Central memory CD8-positive, alpha-beta T cell (primary cell): ENCODE results near the gene RECQL5.
A peak's percentile ranks its signal among the peaks of the same experiment; 100 is the strongest.

Experiments used
- ATAC-seq: fragments of 150-1000 bp; cut with Tn5 transposase; replicated peaks from 2 replicates; pipeline ENCODE4 v1.10.0; 2022; ENCODE audit warnings: mild to moderate bottlenecking, moderate FRiP score, moderate number of reproducible peaks; ENCODE audit not compliant: poor library complexity, severe bottlenecking; ENCODE audit errors: extremely low read depth
- DNase-seq, 2 donors: peaks; one replicate each; pipeline ENCODE4 v3.0.0; 2021; ENCODE audit warnings: low spot score in 2 of 2
- H3K27ac Mint-ChIP-seq: one replicate; pipeline ENCODE4 v1.8.0; 2022; ENCODE audit warnings: low read depth, mild to moderate bottlenecking, moderate library complexity, mixed read lengths
- H3K27me3 Mint-ChIP-seq: one replicate; pipeline ENCODE4 v1.8.0; 2022; ENCODE audit warnings: mixed read lengths
- H3K36me3 Mint-ChIP-seq: one replicate; pipeline ENCODE4 v1.8.0; 2022; ENCODE audit warnings: mild to moderate bottlenecking, moderate library complexity, mixed read lengths; ENCODE audit not compliant: insufficient read depth
- H3K4me1 Mint-ChIP-seq: one replicate; pipeline ENCODE4 v1.8.0; 2022; ENCODE audit warnings: mixed read lengths
- H3K4me3 Mint-ChIP-seq: one replicate; pipeline ENCODE4 v1.8.0; 2022; ENCODE audit warnings: mild to moderate bottlenecking, moderate library complexity, mixed read lengths
- H3K9me3 Mint-ChIP-seq: one replicate; pipeline ENCODE4 v1.8.0; 2022; ENCODE audit warnings: mixed read lengths

Gene RECQL5

GRCh38 chr17:75624714-75625345, 42.1 kb downstream of the RECQL5 start:
- no peak for ATAC-seq
- H3K4me1 Mint-ChIP-seq = peaks cover 6% of the 10 kb centered on the region
- H3K9me3 Mint-ChIP-seq = no peaks in the 10 kb centered on the region
- no peaks in the 10 kb centered on the region for H3K27me3 Mint-ChIP-seq
- peaks cover 2% of the 10 kb centered on the region for H3K36me3 Mint-ChIP-seq
- no peak overlapping the region for H3K4me3 Mint-ChIP-seq
- no peak for DNase-seq
- H3K27ac Mint-ChIP-seq = no peak overlapping the region

- peak overlapping the region; percentile 25 for H3K27ac Mint-ChIP-seq
- no peak overlapping the region for H3K4me3 Mint-ChIP-seq
- ATAC-seq (no peak), DNase-seq (no peak)
- H3K36me3 Mint-ChIP-seq = peaks cover 2% of the 10 kb centered on the region
- peaks cover 6% of the 10 kb centered on the region for H3K4me1 Mint-ChIP-seq
- H3K27me3 Mint-ChIP-seq = no peaks in the 10 kb centered on the region
- H3K9me3 Mint-ChIP-seq = no peaks in the 10 kb centered on the region
Observed at GRCh38 chr17:75624021-75624420, 42.9 kb downstream of the RECQL5 start.

- peaks cover 6% of the 10 kb centered on the region for H3K4me1 Mint-ChIP-seq
- H3K4me3 Mint-ChIP-seq = no peak overlapping the region
- H3K27ac Mint-ChIP-seq = peak overlapping the region; percentile 25
- DNase-seq = no peak
- ATAC-seq = no peak
- H3K36me3 Mint-ChIP-seq = peaks cover 2% of the 10 kb centered on the region
- H3K9me3 Mint-ChIP-seq = no peaks in the 10 kb centered on the region
- H3K27me3 Mint-ChIP-seq = no peaks in the 10 kb centered on the region
Observed at GRCh38 chr17:75623386-75623785, 43.6 kb downstream of the RECQL5 start.

GRCh38 chr17:75622771-75623273, 44.1 kb downstream of the RECQL5 start:
- H3K36me3 Mint-ChIP-seq = peaks cover 2% of the 10 kb centered on the region
- H3K4me3 Mint-ChIP-seq = no peak overlapping the region
- H3K9me3 Mint-ChIP-seq = no peaks in the 10 kb centered on the region
- no peaks in the 10 kb centered on the region for H3K27me3 Mint-ChIP-seq
- no peak for DNase-seq
- no peak overlapping the region for H3K27ac Mint-ChIP-seq
- peaks cover 6% of the 10 kb centered on the region for H3K4me1 Mint-ChIP-seq
- no peak for ATAC-seq

- Mint-ChIP-seq H3K27ac (no peak overlapping the region), H3K36me3 (peaks cover 2% of the 10 kb centered on the region), H3K9me3 (no peaks in the 10 kb centered on the region), H3K4me3 (no peak overlapping the region), H3K4me1 (peaks cover 6% of the 10 kb centered on the region), H3K27me3 (no peaks in the 10 kb centered on the region)
- DNase-seq (no peak), ATAC-seq (no peak)
Observed at GRCh38 chr17:75622076-75622475, 44.9 kb downstream of the RECQL5 start.

- H3K27ac Mint-ChIP-seq = no peak overlapping the region
- H3K27me3 Mint-ChIP-seq = no peaks in the 10 kb centered on the region
- no peak for ATAC-seq
- no peak overlapping the region for H3K4me3 Mint-ChIP-seq
- no peak for DNase-seq
- H3K9me3 Mint-ChIP-seq = no peaks in the 10 kb centered on the region
- H3K36me3 Mint-ChIP-seq = peaks cover 2% of the 10 kb centered on the region
- H3K4me1 Mint-ChIP-seq = peaks cover 6% of the 10 kb centered on the region
Observed at GRCh38 chr17:75621489-75621888, 45.5 kb downstream of the RECQL5 start.

GRCh38 chr17:75619506-75620431, 47.2 kb downstream of the RECQL5 start:
- no peaks in the 10 kb centered on the region for H3K27me3 Mint-ChIP-seq
- H3K4me1 Mint-ChIP-seq = peaks cover 6% of the 10 kb centered on the region
- no peak for DNase-seq
- H3K4me3 Mint-ChIP-seq = no peak overlapping the region
- no peaks in the 10 kb centered on the region for H3K9me3 Mint-ChIP-seq
- H3K27ac Mint-ChIP-seq = no peak overlapping the region
- no peaks in the 10 kb centered on the region for H3K36me3 Mint-ChIP-seq
- ATAC-seq = no peak

- H3K4me3 Mint-ChIP-seq = no peak overlapping the region
- no peak overlapping the region for H3K27ac Mint-ChIP-seq
- H3K27me3 Mint-ChIP-seq = no peaks in the 10 kb centered on the region
- H3K9me3 Mint-ChIP-seq = no peaks in the 10 kb centered on the region
- H3K4me1 Mint-ChIP-seq = peaks cover 6% of the 10 kb centered on the region
- ATAC-seq (no peak), DNase-seq (no peak)
- H3K36me3 Mint-ChIP-seq = no peaks in the 10 kb centered on the region
Observed at GRCh38 chr17:75617675-75618074, 49.3 kb downstream of the RECQL5 start.

GRCh38 chr17:75617218-75617617, 49.7 kb downstream of the RECQL5 start:
- no peaks in the 10 kb centered on the region for H3K36me3 Mint-ChIP-seq
- no peaks in the 10 kb centered on the region for H3K9me3 Mint-ChIP-seq
- no peaks in the 10 kb centered on the region for H3K27me3 Mint-ChIP-seq
- peaks cover 3% of the 10 kb centered on the region for H3K4me1 Mint-ChIP-seq
- ATAC-seq (no peak), DNase-seq (no peak)
- H3K4me3 Mint-ChIP-seq = no peak overlapping the region
- no peak overlapping the region for H3K27ac Mint-ChIP-seq

- no peaks in the 10 kb centered on the region for H3K27me3 Mint-ChIP-seq
- no peak overlapping the region for H3K4me3 Mint-ChIP-seq
- no peaks in the 10 kb centered on the region for H3K9me3 Mint-ChIP-seq
- DNase-seq (no peak), ATAC-seq (no peak)
- H3K36me3 Mint-ChIP-seq = peaks cover 2% of the 10 kb centered on the region
- no peak overlapping the region for H3K27ac Mint-ChIP-seq
- H3K4me1 Mint-ChIP-seq = no peaks in the 10 kb centered on the region
Observed at GRCh38 chr17:75616521-75617122, 50.3 kb downstream of the RECQL5 start.

- no peaks in the 10 kb centered on the region for H3K4me1 Mint-ChIP-seq
- peaks cover 2% of the 10 kb centered on the region for H3K36me3 Mint-ChIP-seq
- no peak overlapping the region for H3K4me3 Mint-ChIP-seq
- no peaks in the 10 kb centered on the region for H3K27me3 Mint-ChIP-seq
- no peaks in the 10 kb centered on the region for H3K9me3 Mint-ChIP-seq
- H3K27ac Mint-ChIP-seq = no peak overlapping the region
- DNase-seq (no peak), ATAC-seq (no peak)
Observed at GRCh38 chr17:75615301-75615700, 51.7 kb downstream of the RECQL5 start.

- no peak for ATAC-seq
- Mint-ChIP-seq H3K9me3 (no peaks in the 10 kb centered on the region), H3K4me1 (no peaks in the 10 kb centered on the region), H3K36me3 (peaks cover 2% of the 10 kb centered on the region), H3K4me3 (no peak overlapping the region), H3K27ac (no peak overlapping the region), H3K27me3 (no peaks in the 10 kb centered on the region)
- no peak for DNase-seq
Observed at GRCh38 chr17:75614556-75615270, 52.2 kb downstream of the RECQL5 start.
